22Rv1 (cell line): ENCODE measurements around the gene TK1.

Experiments
- H3K27ac ChIP-seq: fragments of 450-650 bp; 2 replicates; pipeline ENCODE4 v1.5.1; 2017
- ZFX ChIP-seq: fragments of 450-650 bp; IDR thresholded peaks from 2 replicates; pipeline ENCODE4 v1.6.1; 2017; ENCODE audit warnings: antibody characterized with exemption, borderline replicate concordance
- TF ChIP-seq, protein P1 (sequence below): fragments of 450-650 bp; IDR thresholded peaks from 2 replicates; pipeline ENCODE4 v1.5.1; 2017; ENCODE audit warnings: mild to moderate bottlenecking

Gene TK1

DNA sequence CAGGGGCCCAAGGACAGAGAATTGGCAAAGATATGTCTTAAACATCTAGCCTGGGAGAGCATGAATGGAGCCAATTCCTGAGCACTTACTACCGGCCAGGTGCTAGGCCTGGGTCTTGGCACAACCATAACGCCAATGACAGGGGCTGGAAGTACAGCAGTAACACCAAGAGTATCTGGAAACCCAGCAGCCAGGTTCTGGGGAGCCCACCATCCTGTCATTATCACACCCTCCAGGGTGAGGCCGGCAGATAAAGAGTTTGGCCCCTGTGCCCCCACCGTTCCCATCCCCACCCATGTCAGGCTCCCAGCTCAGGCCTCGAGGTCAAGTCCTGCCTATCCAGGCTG is 56.8 kb downstream of the TK1 start:
- no peak overlapping the region for H3K27ac ChIP-seq

DNA sequence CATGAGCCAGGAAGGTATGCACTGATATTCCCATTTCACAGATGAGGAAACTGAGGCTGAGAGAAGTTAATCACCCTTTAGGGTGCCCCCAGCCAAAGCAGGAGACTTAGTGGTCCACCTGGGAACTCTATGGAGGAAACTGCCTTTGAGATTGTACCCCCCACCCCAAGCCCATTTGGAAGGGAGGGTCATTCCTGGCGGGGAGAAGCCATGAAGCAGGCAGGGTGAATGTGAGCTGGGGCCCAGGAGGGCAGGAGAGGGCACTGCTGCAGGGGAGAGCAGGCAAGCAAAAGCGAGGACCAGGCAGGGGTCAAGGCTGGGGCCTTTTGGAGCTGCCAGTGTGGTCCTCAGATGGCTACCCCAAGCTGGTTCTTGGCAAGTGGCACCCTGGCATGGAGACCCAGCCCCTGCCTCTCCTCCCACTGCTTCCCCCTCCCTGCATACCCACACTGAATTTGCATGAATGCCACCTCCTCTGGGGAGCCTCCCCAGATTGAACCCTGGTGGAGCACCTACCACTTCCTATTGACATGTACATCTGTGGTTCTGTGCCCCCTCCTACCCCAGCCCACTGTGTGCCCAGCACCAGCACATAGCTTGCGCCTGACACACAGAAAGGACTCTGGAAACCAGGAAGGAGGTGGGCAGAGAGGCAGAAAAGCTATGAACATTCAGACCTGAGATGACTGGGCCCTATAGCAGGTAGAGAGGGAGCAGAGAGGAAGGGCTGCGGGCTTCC is 57.3 kb downstream of the TK1 start:
- TF ChIP-seq, protein P1, sequence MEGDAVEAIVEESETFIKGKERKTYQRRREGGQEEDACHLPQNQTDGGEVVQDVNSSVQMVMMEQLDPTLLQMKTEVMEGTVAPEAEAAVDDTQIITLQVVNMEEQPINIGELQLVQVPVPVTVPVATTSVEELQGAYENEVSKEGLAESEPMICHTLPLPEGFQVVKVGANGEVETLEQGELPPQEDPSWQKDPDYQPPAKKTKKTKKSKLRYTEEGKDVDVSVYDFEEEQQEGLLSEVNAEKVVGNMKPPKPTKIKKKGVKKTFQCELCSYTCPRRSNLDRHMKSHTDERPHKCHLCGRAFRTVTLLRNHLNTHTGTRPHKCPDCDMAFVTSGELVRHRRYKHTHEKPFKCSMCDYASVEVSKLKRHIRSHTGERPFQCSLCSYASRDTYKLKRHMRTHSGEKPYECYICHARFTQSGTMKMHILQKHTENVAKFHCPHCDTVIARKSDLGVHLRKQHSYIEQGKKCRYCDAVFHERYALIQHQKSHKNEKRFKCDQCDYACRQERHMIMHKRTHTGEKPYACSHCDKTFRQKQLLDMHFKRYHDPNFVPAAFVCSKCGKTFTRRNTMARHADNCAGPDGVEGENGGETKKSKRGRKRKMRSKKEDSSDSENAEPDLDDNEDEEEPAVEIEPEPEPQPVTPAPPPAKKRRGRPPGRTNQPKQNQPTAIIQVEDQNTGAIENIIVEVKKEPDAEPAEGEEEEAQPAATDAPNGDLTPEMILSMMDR: no peak
- TF ChIP-seq ZFX: no peak
- no peak overlapping the region for H3K27ac ChIP-seq

More for the DNA sequence above, 56.8 kb downstream of the TK1 start:
- TF ChIP-seq, protein P1: no peak
- TF ChIP-seq ZFX: no peak

- no peak for TF ChIP-seq ZFX
- TF ChIP-seq, protein P1: no peak
- H3K27ac ChIP-seq: no peak within 1 kb of the TSS
Observed at GRCh38 chr17:78128551-78129350, 58.1 kb downstream of the TK1 start, which contains the start of gene TMC6. Gene TMC6 (minus strand): TSS chr17:78128755. CDS start chr17:78126832, 1,923 bp downstream.

GRCh38 chr17:78127888-78128550 is 58.8 kb downstream of the TK1 start:
- H3K27ac ChIP-seq: no peak overlapping the region

DNA sequence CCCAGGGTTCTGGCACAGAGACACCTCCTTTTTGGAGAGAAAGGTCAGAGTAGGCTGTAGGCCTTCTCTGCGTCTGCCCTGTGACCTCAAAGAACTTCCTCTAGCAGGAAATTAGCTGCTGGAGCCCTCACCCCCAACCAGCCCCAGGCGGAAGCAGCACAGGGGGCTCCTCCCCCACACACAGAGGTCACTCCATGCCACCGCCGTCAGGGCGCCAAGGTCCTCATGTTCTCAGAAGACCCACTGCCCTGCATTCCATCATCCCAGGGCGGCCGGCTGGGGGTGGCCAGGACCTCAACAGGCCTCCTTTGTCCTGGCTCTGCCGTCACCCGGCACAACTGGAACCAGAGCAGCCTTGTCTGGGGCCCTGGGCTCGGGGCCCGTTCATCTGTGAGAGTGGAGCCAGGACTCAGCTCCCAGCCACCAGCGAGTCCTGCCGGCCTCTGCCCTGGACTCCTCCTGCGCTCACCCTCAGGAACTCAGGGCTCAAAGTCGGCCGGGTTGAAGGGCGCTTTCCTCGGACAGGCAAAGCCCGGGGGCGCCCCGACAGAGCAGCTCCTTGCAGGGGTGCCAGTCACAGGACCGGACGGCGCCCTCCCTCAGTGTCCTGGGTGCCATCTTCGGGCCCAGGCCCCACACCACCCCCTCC is 59.5 kb downstream of the TK1 start:
- no peak overlapping the region for H3K27ac ChIP-seq
- TF ChIP-seq, protein P1: no peak
- TF ChIP-seq ZFX: no peak

More at GRCh38 chr17:78127888-78128550, 58.8 kb downstream of the TK1 start:
- TF ChIP-seq, protein P1: no peak
- no peak for TF ChIP-seq ZFX

DNA sequence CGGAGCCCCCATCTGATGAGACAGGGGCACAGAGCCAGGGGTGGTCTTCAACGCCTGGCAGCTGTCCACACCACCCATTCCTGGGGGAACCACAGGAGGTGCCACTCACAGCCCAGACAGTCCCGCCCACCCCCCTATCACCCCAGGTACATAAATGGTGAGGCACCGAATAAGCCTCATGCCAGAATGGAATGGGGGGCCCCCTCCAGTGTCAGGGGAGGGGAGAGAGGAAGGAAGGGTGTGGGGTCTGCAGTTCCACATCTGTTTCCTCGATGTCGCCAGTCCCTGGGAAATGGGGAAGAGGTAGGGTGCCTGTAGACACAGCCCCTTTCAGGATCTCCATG is 60.0 kb downstream of the TK1 start:
- no peak for TF ChIP-seq ZFX
- TF ChIP-seq, protein P1: no peak
- no peak overlapping the region for H3K27ac ChIP-seq
